Astrocyte of the hippocampus (primary cell): ENCODE results near the gene SKI.
"Not testable (repeated sequence)": the region's sequence is repeated elsewhere in the genome, so short reads cannot be mapped to it uniquely, and the experiment has no call there.

Source experiments
- DNase-seq: peaks from one replicate; pipeline ENCODE4 v3.0.0; 2011; ENCODE audit warnings: low read depth, low spot score

The SKI gene

DNA sequence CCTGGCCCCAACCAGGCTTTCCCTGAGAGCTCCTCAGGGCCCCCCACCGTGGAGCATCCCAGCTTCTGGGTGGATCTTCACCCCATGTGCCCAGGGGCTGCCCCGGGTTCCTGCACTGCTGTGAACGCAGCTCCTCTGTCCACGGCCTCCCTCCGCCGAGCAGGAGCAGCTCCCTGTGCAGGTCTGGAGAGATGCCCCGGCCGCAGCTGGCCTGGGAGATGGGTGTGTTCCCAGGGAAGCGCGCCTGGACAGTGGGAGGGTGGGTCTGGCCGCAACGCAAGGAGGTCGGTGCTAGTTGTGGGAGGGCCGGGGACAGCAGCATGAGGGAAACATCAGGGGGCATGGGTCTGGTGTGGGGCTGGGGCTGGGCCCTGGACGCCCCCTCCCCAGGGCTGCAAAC is 91.9 kb downstream of the SKI start:
- no peak for DNase-seq

- peak; percentile 72 for DNase-seq
Observed at GRCh38 chr1:2320760-2321667, 92.9 kb downstream of the SKI start.

- peak; percentile 99 for DNase-seq
Observed at GRCh38 chr1:2322065-2322571, 94.0 kb downstream of the SKI start.

DNA sequence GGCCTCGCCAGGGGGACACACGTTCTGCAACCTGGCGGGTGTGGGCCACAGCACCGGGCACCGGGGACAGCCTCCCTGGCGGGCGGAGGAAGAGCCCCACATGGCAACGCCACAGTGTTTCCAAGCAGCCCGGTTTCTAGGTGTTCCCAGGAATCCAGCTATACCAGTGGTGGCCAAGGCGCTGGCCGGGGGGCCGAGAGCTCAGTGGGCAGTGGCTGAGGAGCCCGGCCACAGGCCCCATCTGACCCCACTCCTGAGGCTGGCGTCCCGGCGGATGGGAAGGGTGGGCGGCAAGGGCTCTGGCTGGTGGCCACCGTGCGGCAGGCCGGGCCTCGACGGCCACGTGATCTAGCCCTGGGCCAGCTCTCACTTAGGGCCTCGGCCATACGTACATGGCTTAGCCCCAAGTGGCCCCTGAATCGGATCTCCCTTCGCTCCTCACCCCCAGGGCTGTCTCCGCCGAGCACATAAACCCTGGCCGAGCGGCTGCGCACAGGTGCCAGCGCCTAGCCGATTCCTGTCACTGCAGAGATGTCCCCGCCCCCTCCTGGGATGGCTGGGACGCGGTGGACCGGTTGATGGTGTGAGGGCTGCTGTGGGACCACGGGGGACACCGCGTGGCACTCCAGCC is 94.6 kb downstream of the SKI start:
- DNase-seq: no peak

GRCh38 chr1:2323451-2323974 is 95.4 kb downstream of the SKI start:
- no peak for DNase-seq

GRCh38 chr1:2324553-2325366 is 96.6 kb downstream of the SKI start:
- no peak for DNase-seq

- DNase-seq: no peak
Observed at GRCh38 chr1:2326524-2326923, 98.4 kb downstream of the SKI start.

- not testable (repeated sequence) for DNase-seq
Observed at GRCh38 chr1:2327162-2327561, 99.0 kb downstream of the SKI start.

GRCh38 chr1:2327841-2328240 is 99.7 kb downstream of the SKI start:
- no peak for DNase-seq

DNA sequence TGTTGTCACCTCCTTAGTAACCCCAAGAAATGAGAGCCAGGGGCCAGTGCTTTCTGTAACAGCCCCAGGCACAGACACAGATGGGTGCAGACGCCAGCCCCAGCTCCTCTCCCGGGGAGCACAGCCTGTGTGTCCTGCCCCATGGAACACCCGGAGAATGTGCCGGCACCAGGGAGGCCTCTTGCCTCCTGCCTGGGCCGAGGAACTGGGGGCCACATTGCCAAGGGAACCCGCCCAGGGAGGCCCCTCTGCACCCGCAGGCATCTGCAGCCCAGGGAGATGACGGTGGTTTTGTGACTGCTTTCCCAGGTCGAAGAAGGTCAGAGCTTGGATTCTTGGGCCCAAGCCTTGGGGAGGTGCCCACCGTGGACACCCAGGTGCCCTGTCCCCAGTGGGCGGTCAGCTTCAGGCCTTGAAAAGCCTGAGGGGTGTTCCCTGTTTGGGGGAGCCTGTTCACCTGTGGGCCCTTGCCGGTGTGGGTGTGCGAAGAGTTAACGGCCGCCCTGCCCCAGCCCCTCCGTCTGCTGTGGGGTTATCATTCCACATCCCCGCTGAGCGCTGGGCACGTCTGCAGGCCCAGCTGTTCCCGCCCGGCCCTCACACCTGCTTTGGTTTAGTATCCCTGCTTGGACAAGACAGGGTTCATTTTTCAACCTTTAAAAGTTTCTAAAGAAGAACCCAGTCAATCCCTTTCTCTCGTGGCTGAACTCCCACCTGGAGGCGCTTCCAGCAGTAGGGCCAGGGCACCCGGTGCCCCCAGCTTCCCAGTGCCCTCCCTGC is 100.7 kb downstream of the SKI start:
- DNase-seq: no peak

DNA sequence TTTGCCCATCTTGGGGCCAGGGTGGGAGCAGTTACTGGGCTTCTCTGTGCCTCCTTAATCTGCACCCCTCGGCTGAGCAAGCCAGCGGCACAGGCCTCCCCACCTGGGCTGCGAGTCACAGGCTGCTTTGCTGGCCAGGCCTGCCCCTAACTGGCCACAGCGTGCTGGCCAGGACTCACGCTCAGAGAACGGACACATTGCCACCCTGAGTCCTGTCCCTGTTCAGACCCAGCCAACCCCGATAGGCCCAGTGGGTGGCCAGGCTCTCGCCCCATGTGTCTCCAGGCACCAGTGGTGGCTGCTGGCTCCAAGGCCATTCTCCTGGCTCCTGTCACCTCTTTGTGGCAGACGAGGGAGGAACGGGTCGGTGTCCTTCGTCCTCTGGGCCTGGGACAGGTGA is 101.9 kb downstream of the SKI start:
- peak; percentile 51 for DNase-seq

GRCh38 chr1:2330519-2331199 is 102.5 kb downstream of the SKI start:
- peak; percentile 95 for DNase-seq

DNA sequence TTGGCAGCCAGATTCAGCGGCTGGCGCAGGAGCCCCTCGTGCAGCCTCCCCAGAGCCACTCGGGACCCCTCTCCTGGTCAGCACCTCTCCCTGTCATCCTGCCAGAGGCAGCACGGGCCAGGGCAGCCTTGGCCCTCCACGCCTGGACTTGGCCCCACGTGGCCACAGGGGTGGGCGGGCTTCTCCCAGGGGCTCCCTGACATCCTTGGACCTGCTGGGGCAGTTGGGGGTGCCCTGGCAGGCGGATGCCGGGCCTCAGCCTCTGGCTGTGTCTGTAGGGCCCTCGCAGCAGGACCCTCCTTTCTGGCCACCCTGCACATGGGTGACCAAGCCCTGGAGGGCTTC is 103.1 kb downstream of the SKI start:
- no peak for DNase-seq

DNA sequence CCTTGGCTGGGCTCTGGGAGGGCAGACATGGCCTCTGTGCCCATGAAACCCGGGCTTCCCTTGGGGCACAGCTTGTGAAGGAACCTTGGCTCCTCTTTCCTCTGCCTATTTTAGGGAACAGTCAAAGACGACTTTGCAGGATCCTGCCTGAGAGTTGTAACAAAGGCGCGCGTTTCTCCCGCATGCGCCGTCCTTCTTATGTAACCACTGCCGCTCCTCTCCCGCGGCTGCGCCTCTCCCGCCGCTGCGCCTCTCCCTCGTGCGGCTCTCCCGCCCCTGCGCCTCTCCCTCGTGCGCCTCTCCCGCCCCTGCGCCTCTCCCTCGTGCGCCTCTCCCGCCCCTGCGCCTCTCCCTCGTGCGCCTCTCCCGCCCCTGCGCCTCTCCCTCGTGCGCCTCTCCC is 103.5 kb downstream of the SKI start:
- not testable (repeated sequence) for DNase-seq

DNA sequence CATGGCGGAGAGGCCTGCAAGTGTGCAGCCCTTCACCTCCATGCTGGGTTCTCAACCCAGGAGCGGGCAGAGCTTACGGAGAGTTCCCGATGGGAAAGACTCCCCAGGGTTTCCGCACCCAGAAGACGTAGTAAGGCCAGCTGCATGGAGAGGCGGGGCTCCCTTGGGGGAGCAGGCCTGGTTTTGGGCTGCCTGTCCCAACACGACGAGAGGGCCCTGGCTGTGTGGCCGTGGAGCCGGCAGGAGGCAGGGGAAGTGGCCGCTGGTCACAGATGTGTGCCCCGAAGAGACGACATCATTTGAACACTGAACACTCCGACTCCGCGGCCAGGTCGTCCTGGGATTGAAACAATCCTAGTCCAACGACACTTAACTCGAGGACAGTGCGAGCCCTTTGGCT is 106.2 kb downstream of the SKI start:
- no peak for DNase-seq

DNA sequence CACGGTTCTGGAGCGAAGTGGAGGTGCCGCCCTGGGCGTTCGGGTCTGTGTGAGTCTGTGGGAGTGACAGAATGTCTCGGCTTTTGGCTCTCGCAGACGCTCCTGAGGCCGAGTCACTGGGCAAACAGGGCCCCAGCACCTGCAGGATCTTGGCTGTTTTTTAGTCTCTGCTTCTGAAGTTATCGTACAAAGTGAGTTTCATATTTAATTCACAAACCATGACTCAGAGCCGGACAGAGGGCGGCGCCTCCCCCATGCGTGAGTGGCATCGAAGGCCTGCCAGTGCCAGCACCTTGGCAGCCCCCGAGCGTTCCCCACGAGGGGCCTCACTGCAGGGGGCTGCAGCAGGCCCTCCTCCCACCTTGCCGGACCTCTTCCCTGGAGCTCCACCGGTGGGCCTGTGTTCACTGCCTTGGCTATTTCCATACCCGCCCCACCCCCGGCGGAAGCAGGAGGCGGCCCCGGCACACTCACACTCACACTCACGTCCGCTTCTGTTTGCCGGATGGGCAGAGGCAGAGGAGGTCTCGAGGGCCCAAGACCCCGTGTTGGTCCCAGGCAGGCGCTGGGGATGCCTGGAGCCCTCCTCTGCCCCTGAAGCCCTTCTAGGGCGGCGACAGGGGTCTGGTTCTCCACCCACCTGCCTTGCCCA is 106.9 kb downstream of the SKI start:
- no peak for DNase-seq

GRCh38 chr1:2335721-2336455 is 107.8 kb downstream of the SKI start:
- no peak for DNase-seq

DNA sequence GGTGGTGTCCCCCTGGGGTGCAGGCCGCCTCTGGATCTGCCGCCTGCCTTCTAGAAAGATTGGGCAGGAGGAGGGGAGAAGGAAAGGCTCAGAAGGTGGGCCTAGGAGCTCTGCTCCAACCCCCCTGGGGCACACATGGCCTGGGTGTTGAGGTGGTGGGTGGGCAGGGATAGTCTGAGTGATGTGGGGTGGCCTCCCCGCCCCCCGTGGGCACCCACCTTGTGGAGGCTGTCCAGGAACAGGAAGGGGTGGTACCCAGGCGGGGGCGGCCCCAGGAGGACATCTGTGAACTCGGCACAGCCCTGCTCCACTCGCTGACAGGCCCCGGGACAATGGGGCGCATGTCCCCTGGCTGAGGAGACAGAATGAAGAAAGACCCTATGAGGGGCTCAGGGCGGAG is 108.4 kb downstream of the SKI start:
- DNase-seq: no peak

- DNase-seq: no peak
Observed at GRCh38 chr1:2337081-2337480, 109.0 kb downstream of the SKI start.
